GM21390 (cell line): ENCODE data around the gene FYTTD1.

Experiments used
- ATAC-seq: cut with Tn5 transposase; IDR thresholded peaks from one replicate; pipeline ENCODE4 v1.9.1; 2021; ENCODE audit not compliant: unreplicated experiment

FYTTD1 gene

GRCh38 chr3:197830308-197830966 lies 80.8 kb downstream of the FYTTD1 start:
- no peak for ATAC-seq

DNA sequence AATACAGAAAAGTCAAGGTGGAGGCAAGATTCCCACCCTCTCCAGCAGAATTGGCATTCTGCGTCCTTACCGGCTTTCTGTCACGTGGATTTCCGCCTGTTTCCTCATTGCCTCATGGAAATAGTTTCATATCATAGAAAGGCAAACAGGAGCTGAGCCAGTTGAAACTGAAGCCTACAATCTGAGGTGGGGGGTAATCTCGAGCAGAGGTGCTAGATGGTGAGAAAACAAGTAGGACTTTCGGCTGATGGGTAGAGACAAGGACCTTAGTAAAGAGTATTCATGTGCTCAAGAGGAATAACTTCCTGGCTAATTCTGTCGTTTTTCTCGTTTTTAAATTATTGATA lies 81.3 kb downstream of the FYTTD1 start:
- ATAC-seq: no peak

- no peak for ATAC-seq
Measured at GRCh38 chr3:197833930-197834715, 84.4 kb downstream of the FYTTD1 start.

DNA sequence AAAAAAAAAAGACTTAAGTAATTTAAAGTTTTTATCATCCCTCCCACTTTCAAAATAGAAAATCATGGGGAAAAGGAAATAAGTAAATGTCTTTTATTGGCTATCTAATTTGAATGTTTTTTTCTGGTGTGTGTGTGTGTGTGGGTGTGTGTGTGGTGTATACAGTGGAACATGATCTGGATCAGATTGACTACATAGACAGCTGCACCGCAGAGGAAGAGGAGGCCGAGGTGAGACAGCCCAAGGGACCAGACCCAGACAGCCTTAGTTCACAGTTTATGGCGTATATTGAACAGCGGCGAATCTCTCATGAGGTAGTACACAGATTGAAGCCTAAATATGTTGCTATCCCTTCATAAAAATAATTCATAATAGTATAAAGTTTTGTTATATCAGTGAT lies 85.8 kb downstream of the FYTTD1 start:
- no peak for ATAC-seq

- no peak for ATAC-seq
Measured at GRCh38 chr3:197836244-197836643, 86.6 kb downstream of the FYTTD1 start.
